SK-N-SH (cell line): ENCODE results near the gene LIPH. TPM values are rescaled to one million over a fixed set of nuclear protein-coding genes. Genes with fewer than 3 reads are reported as not detected.

ENCODE experiments used
- CTCF ChIA-PET: fragments of 300-600, 350-600 bp; formaldehyde crosslinking; extraction: SDS; loops from one replicate; lab custom pipeline; 2021; lab: Yijun Ruan, JAX
- POLR2A ChIA-PET: fragments of 350-600 bp; sonication (Branson Sonifier 250); formaldehyde crosslinking; extraction: SDS; loops from one replicate; lab custom pipeline; 2020; ENCODE audit warnings: antibody characterized with exemption, inconsistent platforms; lab: Yijun Ruan, JAX
- DNase-seq: peaks from one replicate; pipeline ENCODE4 v3.0.0; 2012
- H2AFZ ChIP-seq: fragments of 200-600 bp; sonication (generic); 2 replicates; pipeline ENCODE4 v1.8.1; 2016; ENCODE audit warnings: antibody characterized with exemption, mild to moderate bottlenecking, low read depth
- H3F3A ChIP-seq: fragments of 200-600 bp; sonication (generic); replicated peaks from 2 replicates; pipeline ENCODE3; 2016; ENCODE audit warnings: antibody characterized with exemption, mild to moderate bottlenecking; ENCODE audit not compliant: insufficient read depth
- H3K27ac ChIP-seq, 2 experiments: fragments of 200-500 bp in 1 of 2; fragments of 200-600 bp in 1 of 2; sonication (Bioruptor generic) in 1 of 2; sonication (generic), shearing (Covaris generic) in 1 of 2; 2 replicates each; pipeline versions ENCODE4 v1.5.1 to v1.6.1; 2014 to 2016; ENCODE audit warnings: low read depth in 2 of 2, inconsistent platforms in 1 of 2, low read length in 1 of 2, mild to moderate bottlenecking in 1 of 2, mixed read lengths in 1 of 2
- H3K27me3 ChIP-seq: fragments of 200-600 bp; sonication (generic), shearing (Covaris generic); 2 replicates; pipeline ENCODE4 v1.6.1; 2016; ENCODE audit warnings: mixed run types; ENCODE audit not compliant: insufficient read depth
- H3K36me3 ChIP-seq, 2 experiments: fragments of 200-500 bp in 1 of 2; fragments of 200-600 bp in 1 of 2; sonication (Bioruptor generic) in 1 of 2; sonication (generic) in 1 of 2; replicated peaks in 1 of 2; 2 replicates each; pipeline versions ENCODE3 to v1.5.1; 2014 to 2016; ENCODE audit warnings: low read length in 1 of 2, mild to moderate bottlenecking in 1 of 2; ENCODE audit not compliant: insufficient read depth in 2 of 2, control insufficient read depth in 1 of 2
- H3K4me1 ChIP-seq, 2 experiments: fragments of 200-500 bp in 1 of 2; fragments of 200-600 bp in 1 of 2; sonication (Bioruptor generic) in 1 of 2; sonication (generic), shearing (Covaris generic) in 1 of 2; 2 replicates each; pipeline versions ENCODE4 v1.5.1 to v1.6.1; 2014 to 2016; ENCODE audit warnings: low read depth in 1 of 2, low read length in 1 of 2, mixed run types in 1 of 2; ENCODE audit not compliant: insufficient read depth in 2 of 2, control insufficient read depth in 1 of 2
- H3K4me2 ChIP-seq: fragments of 200-600 bp; sonication (generic), shearing (Covaris generic); 2 replicates; pipeline ENCODE4 v1.6.1; 2017; ENCODE audit warnings: mixed run types
- H3K4me3 ChIP-seq, 2 experiments: fragments of 200-500 bp in 1 of 2; fragments of 200-600 bp in 1 of 2; sonication (Bioruptor generic) in 1 of 2; sonication (generic), shearing (Covaris generic) in 1 of 2; 2 replicates each; pipeline versions ENCODE4 v1.5.1 to v1.8.1; 2014 to 2016; ENCODE audit warnings: low read depth in 2 of 2, inconsistent platforms in 1 of 2, low read length in 1 of 2, mild to moderate bottlenecking in 1 of 2, mixed read lengths in 1 of 2, moderate library complexity in 1 of 2
- H3K79me2 ChIP-seq: fragments of 200-600 bp; sonication (generic); 2 replicates; pipeline ENCODE4 v1.8.1; 2017; ENCODE audit warnings: mild to moderate bottlenecking; ENCODE audit not compliant: insufficient read depth
- H3K9ac ChIP-seq: fragments of 200-600 bp; sonication (generic); 2 replicates; pipeline ENCODE4 v1.6.1; 2017; ENCODE audit warnings: mixed run types
- H3K9me2 ChIP-seq: fragments of 200-600 bp; sonication (generic); 2 replicates; pipeline ENCODE4 v1.6.1; 2017; ENCODE audit warnings: mixed run types
- H3K9me3 ChIP-seq: fragments of 200-600 bp; sonication (generic); 2 replicates; pipeline ENCODE4 v1.6.1; 2017; ENCODE audit warnings: mixed run types, mild to moderate bottlenecking, moderate library complexity
- H4K20me1 ChIP-seq: fragments of 200-600 bp; sonication (generic); 2 replicates; pipeline ENCODE4 v1.6.1; 2017; ENCODE audit warnings: mild to moderate bottlenecking, mixed run types; ENCODE audit not compliant: insufficient read depth
- CHD2 ChIP-seq: fragments of 150-350 bp; IDR thresholded peaks from 2 replicates; pipeline ENCODE4 v1.6.1; 2018; ENCODE audit warnings: low read length; ENCODE audit not compliant: partially characterized antibody
- ELF1 ChIP-seq: IDR thresholded peaks from 2 replicates; pipeline ENCODE4 v1.4.0; 2012
- EP300 ChIP-seq, 2 experiments: IDR thresholded peaks; 2 replicates each; pipeline versions ENCODE4 v1.4.0 to v1.6.1; 2012; ENCODE audit warnings: borderline replicate concordance in 1 of 2, low read depth in 1 of 2, low read length in 1 of 2
- FOXJ3 ChIP-seq: sonication (generic); formaldehyde crosslinking; IDR thresholded peaks from 2 replicates; pipeline ENCODE4 v1.5.1; 2020; ENCODE audit warnings: mild to moderate bottlenecking, missing genetic modification reagents
- FOXM1 ChIP-seq: IDR thresholded peaks from 2 replicates; pipeline ENCODE4 v1.4.0; 2012; ENCODE audit warnings: low read depth, mild to moderate bottlenecking
- JUND ChIP-seq: IDR thresholded peaks from 2 replicates; pipeline ENCODE4 v1.4.0; 2012
- MEF2A ChIP-seq: IDR thresholded peaks from 2 replicates; pipeline ENCODE4 v1.4.0; 2012; ENCODE audit warnings: low read depth, borderline replicate concordance
- MXI1 ChIP-seq: IDR thresholded peaks from 2 replicates; pipeline ENCODE4 v1.6.1; 2012; ENCODE audit warnings: mild to moderate bottlenecking, low read depth, low read length, improper control_type of control experiment
- NFIC ChIP-seq: IDR thresholded peaks from 2 replicates; pipeline ENCODE4 v1.4.0; 2012; ENCODE audit warnings: borderline replicate concordance
- NRF1 ChIP-seq: IDR thresholded peaks from 2 replicates; pipeline ENCODE4 v1.6.1; 2012; ENCODE audit warnings: low read depth, mild to moderate bottlenecking, low read length
- POLR2AphosphoS5 ChIP-seq: IDR thresholded peaks from 2 replicates; pipeline ENCODE4 v1.6.1; 2012; ENCODE audit warnings: low read depth, low read length
- RAD21 ChIP-seq: IDR thresholded peaks from 2 replicates; pipeline ENCODE4 v1.6.1; 2012; ENCODE audit warnings: mild to moderate bottlenecking, low read length
- RCOR1 ChIP-seq: fragments of 150-350 bp; IDR thresholded peaks from 2 replicates; pipeline ENCODE4 v1.6.1; 2017; ENCODE audit warnings: antibody characterized with exemption, low read length
- RFX5 ChIP-seq: IDR thresholded peaks from 2 replicates; pipeline ENCODE4 v1.6.1; 2012; ENCODE audit warnings: mild to moderate bottlenecking, improper control_type of control experiment, low read length
- RXRA ChIP-seq: IDR thresholded peaks from 2 replicates; pipeline ENCODE4 v1.4.0; 2012; ENCODE audit warnings: low read depth, mild to moderate bottlenecking, borderline replicate concordance
- SIN3A ChIP-seq: IDR thresholded peaks from 2 replicates; pipeline ENCODE4 v1.6.1; 2012; ENCODE audit warnings: low read depth, mild to moderate bottlenecking, low read length, moderate library complexity, borderline replicate concordance
- SMC3 ChIP-seq: IDR thresholded peaks from 2 replicates; pipeline ENCODE4 v1.6.1; 2012; ENCODE audit warnings: low read depth, low read length, improper control_type of control experiment
- TAF1 ChIP-seq: IDR thresholded peaks from 2 replicates; pipeline ENCODE4 v1.6.1; 2012; ENCODE audit warnings: low read depth, mild to moderate bottlenecking, low read length, moderate library complexity, borderline replicate concordance
- TCF12 ChIP-seq: IDR thresholded peaks from 2 replicates; pipeline ENCODE4 v1.4.0; 2012
- TEAD4 ChIP-seq: IDR thresholded peaks from 2 replicates; pipeline ENCODE4 v1.4.0; 2012; ENCODE audit warnings: mild to moderate bottlenecking, borderline replicate concordance; ENCODE audit not compliant: insufficient read depth
- YY1 ChIP-seq: IDR thresholded peaks from 2 replicates; pipeline ENCODE4 v1.4.0; 2012; ENCODE audit warnings: low read depth, mild to moderate bottlenecking
- WGBS: methylation state at CpG from one replicate; pipeline ENCODE4 v1.1.6; 2017; ENCODE audit warnings: low lambda C conversion rate; 5-methylcytosine and 5-hydroxymethylcytosine counted together
- polyA plus RNA-seq, 3 experiments: library from polyadenylated mRNA; depleted of rRNA; stranded (reverse); fragments of >200 nt; gene quantifications; 2 replicates each; pipeline ENCODE4 v1.2.3, GENCODE V29; 2012
- TF ChIP-seq, protein P1 (sequence below): IDR thresholded peaks from 2 replicates; pipeline ENCODE4; 2012
- TF ChIP-seq, protein P2 (sequence below): IDR thresholded peaks from 2 replicates; pipeline ENCODE4 v1.4.0; 2012; ENCODE audit warnings: low read depth
- TF ChIP-seq, protein P3 (sequence below): fragments of 150-350 bp; IDR thresholded peaks from 2 replicates; pipeline ENCODE4 v1.6.1; 2017; ENCODE audit warnings: antibody characterized with exemption, low read length, low read depth, borderline replicate concordance
- TF ChIP-seq, protein P4 (sequence below): IDR thresholded peaks from 2 replicates; pipeline ENCODE4 v1.4.0; 2012; ENCODE audit warnings: low read depth, borderline replicate concordance
- TF ChIP-seq, protein P5 (sequence below): IDR thresholded peaks from 2 replicates; pipeline ENCODE4 v1.4.0; 2012; ENCODE audit warnings: low read depth, borderline replicate concordance

LIPH gene
- polyA plus RNA-seq, 1 of the 3 experiments (the other 2 are of a cell fraction) = not detected

DNA sequence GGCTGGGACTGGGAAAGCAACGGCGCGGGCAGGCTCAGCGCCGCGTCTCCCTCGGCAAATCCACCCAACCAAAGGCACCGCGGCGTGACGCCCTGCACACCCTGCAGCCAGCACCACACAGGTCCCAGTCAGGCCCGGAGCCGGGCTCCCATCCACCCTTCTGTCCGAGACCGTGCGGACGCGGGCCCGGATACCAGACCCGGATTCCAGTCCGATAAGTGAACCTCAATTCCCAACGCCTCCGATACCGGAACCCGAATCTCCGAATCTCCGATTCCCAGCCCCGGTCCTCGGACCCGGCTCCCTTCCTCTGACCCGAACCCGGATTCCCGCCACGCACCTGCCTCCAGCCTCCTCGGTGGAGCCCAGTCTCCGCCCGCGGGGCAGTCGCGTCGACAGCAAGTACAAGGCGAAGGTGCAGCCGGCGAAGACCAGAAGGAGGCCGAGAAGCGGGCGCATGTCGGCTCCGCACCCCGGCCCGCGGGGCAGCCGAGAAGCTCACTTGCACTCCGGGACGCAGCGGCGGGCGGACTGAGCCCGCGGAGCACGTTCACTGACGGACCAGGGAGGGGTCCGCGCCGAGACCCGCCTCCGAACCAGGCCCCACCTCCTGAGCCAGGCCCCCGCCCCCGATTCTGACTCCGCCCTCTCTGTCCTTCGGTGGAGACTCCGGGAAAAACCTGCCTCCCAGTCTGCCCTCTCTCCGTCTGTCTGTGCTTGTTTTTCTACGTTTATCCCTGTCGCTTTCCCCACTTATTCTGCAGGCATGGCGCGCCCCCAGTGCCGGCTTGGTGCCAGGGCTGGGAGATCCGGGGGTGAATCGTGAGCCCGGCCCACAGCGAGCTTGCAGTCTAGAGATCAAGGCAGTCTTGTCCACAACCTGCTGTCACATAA lies 53.6 kb downstream of the LIPH start, which contains the start of gene TMEM41A (continued):
- TF ChIP-seq CHD2 (peak; percentile 87), TEAD4 (no peak), SIN3A (peak; percentile 86; the same call in 1 of the 2 replicates), ELF1 (peak; percentile 46; the same call in 1 of the 2 replicates), TAF1 (peak; percentile 97), JUND (no peak), MXI1 (peak; percentile 57; the same call in 1 of the 2 replicates), FOXM1 (no peak), TCF12 (peak; percentile 13; the same call in 1 of the 2 replicates), RFX5 (no peak), FOXJ3 (CRISPR knock-in tag) (no peak; the same call in 1 of the 2 replicates), MEF2A (no peak), EP300 (IDR thresholded peaks at IDR 0.05; ENCODE audit: borderline replicate concordance in 1 of 2, low read depth in 1 of 2, low read length in 1 of 2) (no peak; a peak in 1 of 4 replicates), NFIC (no peak), RAD21 (peak; percentile 17), POLR2AphosphoS5 (peak; percentile 89)
- TF ChIP-seq, protein P1, sequence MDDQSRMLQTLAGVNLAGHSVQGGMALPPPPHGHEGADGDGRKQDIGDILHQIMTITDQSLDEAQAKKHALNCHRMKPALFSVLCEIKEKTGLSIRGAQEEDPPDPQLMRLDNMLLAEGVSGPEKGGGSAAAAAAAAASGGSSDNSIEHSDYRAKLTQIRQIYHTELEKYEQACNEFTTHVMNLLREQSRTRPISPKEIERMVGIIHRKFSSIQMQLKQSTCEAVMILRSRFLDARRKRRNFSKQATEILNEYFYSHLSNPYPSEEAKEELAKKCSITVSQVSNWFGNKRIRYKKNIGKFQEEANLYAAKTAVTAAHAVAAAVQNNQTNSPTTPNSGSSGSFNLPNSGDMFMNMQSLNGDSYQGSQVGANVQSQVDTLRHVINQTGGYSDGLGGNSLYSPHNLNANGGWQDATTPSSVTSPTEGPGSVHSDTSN = 0 out of 2 replicates have a peak, but pooled peaks have one; percentile 5
- TF ChIP-seq, protein P2, sequence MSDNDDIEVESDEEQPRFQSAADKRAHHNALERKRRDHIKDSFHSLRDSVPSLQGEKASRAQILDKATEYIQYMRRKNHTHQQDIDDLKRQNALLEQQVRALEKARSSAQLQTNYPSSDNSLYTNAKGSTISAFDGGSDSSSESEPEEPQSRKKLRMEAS = peak; percentile 78
- TF ChIP-seq, all 33 proteins: peak for 17

DNA sequence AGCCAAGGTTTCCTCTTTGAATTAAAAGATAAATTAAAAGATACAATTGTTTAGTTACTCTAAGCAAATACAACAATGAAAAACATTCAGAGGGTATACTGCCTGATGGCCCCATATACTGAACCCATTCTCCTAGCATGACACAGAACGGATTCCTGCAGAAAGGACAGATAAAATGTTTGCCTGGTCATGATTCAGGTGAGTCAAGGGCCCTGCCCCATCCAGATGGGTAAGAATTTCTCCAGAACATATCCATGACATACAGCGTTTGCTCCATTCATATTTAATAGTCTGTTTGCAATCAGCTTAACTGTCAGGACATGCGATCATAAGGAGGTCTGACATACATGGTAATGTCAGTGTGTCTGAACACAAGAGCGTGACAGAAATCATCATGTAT lies 62.1 kb downstream of the LIPH start:
- WGBS = 97% methylated on average over 4 of the region's 4 CpGs
- Histone ChIP-seq H3K4me1 (no peaks in the 10 kb centered on the region), H3K79me2 (no peaks in the 10 kb centered on the region), H4K20me1 (no peaks in the 10 kb centered on the region), H3K27me3 (no peaks in the 10 kb centered on the region), H3K27ac (no peak overlapping the region), H3F3A (no peaks in the 10 kb centered on the region), H3K9ac (no peak overlapping the region), H3K36me3 (peaks cover 15 to 25% of the 10 kb centered on the region in 2 experiments), H3K4me3 (no peak overlapping the region), H3K9me3 (no peaks in the 10 kb centered on the region), H3K9me2 (no peaks in the 10 kb centered on the region), H3K4me2 (no peak overlapping the region), H2AFZ (no peak overlapping the region)
- TF ChIP-seq RFX5 (no peak), RXRA (no peak), POLR2AphosphoS5 (no peak), MXI1 (no peak), TAF1 (no peak), RCOR1 (no peak), NRF1 (no peak), FOXM1 (no peak), SMC3 (no peak), YY1 (no peak), NFIC (no peak), CHD2 (no peak), TCF12 (no peak)
- TF ChIP-seq, protein P3, sequence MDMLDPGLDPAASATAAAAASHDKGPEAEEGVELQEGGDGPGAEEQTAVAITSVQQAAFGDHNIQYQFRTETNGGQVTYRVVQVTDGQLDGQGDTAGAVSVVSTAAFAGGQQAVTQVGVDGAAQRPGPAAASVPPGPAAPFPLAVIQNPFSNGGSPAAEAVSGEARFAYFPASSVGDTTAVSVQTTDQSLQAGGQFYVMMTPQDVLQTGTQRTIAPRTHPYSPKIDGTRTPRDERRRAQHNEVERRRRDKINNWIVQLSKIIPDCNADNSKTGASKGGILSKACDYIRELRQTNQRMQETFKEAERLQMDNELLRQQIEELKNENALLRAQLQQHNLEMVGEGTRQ = no peak
- TF ChIP-seq, protein P2 = no peak
- TF ChIP-seq, protein P4, sequence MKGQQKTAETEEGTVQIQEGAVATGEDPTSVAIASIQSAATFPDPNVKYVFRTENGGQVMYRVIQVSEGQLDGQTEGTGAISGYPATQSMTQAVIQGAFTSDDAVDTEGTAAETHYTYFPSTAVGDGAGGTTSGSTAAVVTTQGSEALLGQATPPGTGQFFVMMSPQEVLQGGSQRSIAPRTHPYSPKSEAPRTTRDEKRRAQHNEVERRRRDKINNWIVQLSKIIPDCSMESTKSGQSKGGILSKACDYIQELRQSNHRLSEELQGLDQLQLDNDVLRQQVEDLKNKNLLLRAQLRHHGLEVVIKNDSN = no peak
- TF ChIP-seq, protein P5, sequence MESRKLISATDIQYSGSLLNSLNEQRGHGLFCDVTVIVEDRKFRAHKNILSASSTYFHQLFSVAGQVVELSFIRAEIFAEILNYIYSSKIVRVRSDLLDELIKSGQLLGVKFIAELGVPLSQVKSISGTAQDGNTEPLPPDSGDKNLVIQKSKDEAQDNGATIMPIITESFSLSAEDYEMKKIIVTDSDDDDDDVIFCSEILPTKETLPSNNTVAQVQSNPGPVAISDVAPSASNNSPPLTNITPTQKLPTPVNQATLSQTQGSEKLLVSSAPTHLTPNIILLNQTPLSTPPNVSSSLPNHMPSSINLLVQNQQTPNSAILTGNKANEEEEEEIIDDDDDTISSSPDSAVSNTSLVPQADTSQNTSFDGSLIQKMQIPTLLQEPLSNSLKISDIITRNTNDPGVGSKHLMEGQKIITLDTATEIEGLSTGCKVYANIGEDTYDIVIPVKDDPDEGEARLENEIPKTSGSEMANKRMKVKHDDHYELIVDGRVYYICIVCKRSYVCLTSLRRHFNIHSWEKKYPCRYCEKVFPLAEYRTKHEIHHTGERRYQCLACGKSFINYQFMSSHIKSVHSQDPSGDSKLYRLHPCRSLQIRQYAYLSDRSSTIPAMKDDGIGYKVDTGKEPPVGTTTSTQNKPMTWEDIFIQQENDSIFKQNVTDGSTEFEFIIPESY = no peak
- CTCF ChIA-PET = no interaction called here
- POLR2A ChIA-PET = no interaction called here
- DNase-seq = no peak
